SJCRH30 (cell line): Measurements from ENCODE around the gene SLC27A3. TPM values are rescaled to one million over a fixed set of nuclear protein-coding genes. Genes with fewer than 3 reads are reported as not detected.
"Not testable (repeated sequence)": the region's sequence is repeated elsewhere in the genome, so short reads cannot be mapped to it uniquely, and the experiment has no call there.

Experiments used
- DNase-seq, 2 experiments: peaks; one replicate each; pipeline ENCODE4 v3.0.0-alpha.2; 2015 to 2020
- H3K27ac ChIP-seq: fragments of 250-450 bp; sonication (Bioruptor Pico); 2 replicates; pipeline ENCODE4 v1.5.1; 2020; ENCODE audit warnings: mild to moderate bottlenecking, moderate library complexity
- H3K27me3 ChIP-seq: fragments of 250-450 bp; sonication (Bioruptor Pico); 2 replicates; pipeline ENCODE4 v1.5.1; 2020; ENCODE audit warnings: mild to moderate bottlenecking, moderate library complexity
- H3K36me3 ChIP-seq: fragments of 250-450 bp; sonication (Bioruptor Pico); 2 replicates; pipeline ENCODE4 v1.5.1; 2020; ENCODE audit warnings: mild to moderate bottlenecking, moderate library complexity
- H3K4me1 ChIP-seq: fragments of 250-450 bp; sonication (Bioruptor Pico); 2 replicates; pipeline ENCODE4 v1.5.1; 2020; ENCODE audit warnings: mild to moderate bottlenecking, moderate library complexity
- H3K4me3 ChIP-seq: fragments of 250-450 bp; sonication (Bioruptor Pico); 2 replicates; pipeline ENCODE4 v1.5.1; 2020; ENCODE audit warnings: mild to moderate bottlenecking, moderate library complexity
- H3K9me3 ChIP-seq: fragments of 250-450 bp; sonication (Bioruptor Pico); replicated peaks from 2 replicates; pipeline ENCODE4 v1.5.1; 2020; ENCODE audit warnings: mild to moderate bottlenecking, moderate library complexity
- total RNA-seq: library from RNA; depleted of rRNA; stranded (reverse); fragments of >200 nt; shearing (Covaris generic); gene quantifications from 2 replicates; pipeline ENCODE4 v1.2.3, GENCODE V29; 2014

SLC27A3 gene
- total RNA-seq, 1 experiment from 2014 or later, result 2.1 TPM

GRCh38 chr1:153749408-153750005 lies 25.7 kb upstream of the SLC27A3 start:
- H3K36me3 ChIP-seq, result peaks cover 17% of the 10 kb centered on the region

GRCh38 chr1:153750026-153750995 lies 24.9 kb upstream of the SLC27A3 start:
- Histone ChIP-seq H3K4me3 (no peak overlapping the region), H3K4me1 (no peaks in the 10 kb centered on the region), H3K27ac (no peak overlapping the region), H3K27me3 (no peaks in the 10 kb centered on the region), H3K9me3 (no peaks in the 10 kb centered on the region), H3K36me3 (peaks cover 17% of the 10 kb centered on the region)
- no peak for DNase-seq

More at GRCh38 chr1:153749408-153750005, 25.7 kb upstream of the SLC27A3 start:
- no peaks in the 10 kb centered on the region for H3K4me1 ChIP-seq
- no peaks in the 10 kb centered on the region for H3K27me3 ChIP-seq
- H3K27ac ChIP-seq, result no peak overlapping the region
- H3K4me3 ChIP-seq, result no peak overlapping the region
- peak; percentile 60 to 76 for DNase-seq
- no peaks in the 10 kb centered on the region for H3K9me3 ChIP-seq

- H3K4me3 ChIP-seq, result no peak overlapping the region
Observed at GRCh38 chr1:153752072-153752471, 23.1 kb upstream of the SLC27A3 start.

GRCh38 chr1:153752571-153753195 lies 22.5 kb upstream of the SLC27A3 start:
- Histone ChIP-seq H3K27me3 (no peaks in the 10 kb centered on the region), H3K36me3 (peaks cover 15% of the 10 kb centered on the region), H3K4me3 (no peak overlapping the region), H3K9me3 (no peaks in the 10 kb centered on the region), H3K27ac (no peak overlapping the region), H3K4me1 (no peaks in the 10 kb centered on the region)
- DNase-seq, result no peak

More at GRCh38 chr1:153752072-153752471, 23.1 kb upstream of the SLC27A3 start:
- no peaks in the 10 kb centered on the region for H3K27me3 ChIP-seq
- H3K27ac ChIP-seq, result no peak overlapping the region
- H3K9me3 ChIP-seq, result no peaks in the 10 kb centered on the region
- H3K36me3 ChIP-seq, result peaks cover 17% of the 10 kb centered on the region
- no peaks in the 10 kb centered on the region for H3K4me1 ChIP-seq
- no peak for DNase-seq

- H3K36me3 ChIP-seq, result peaks cover 22% of the 10 kb centered on the region
Observed at GRCh38 chr1:153754266-153754665, 20.9 kb upstream of the SLC27A3 start.

GRCh38 chr1:153760440-153760839 lies 14.8 kb upstream of the SLC27A3 start:
- no peaks in the 10 kb centered on the region for H3K4me1 ChIP-seq
- peaks cover 13% of the 10 kb centered on the region for H3K36me3 ChIP-seq
- no peak overlapping the region for H3K27ac ChIP-seq
- DNase-seq, result no peak
- no peak overlapping the region for H3K4me3 ChIP-seq
- H3K27me3 ChIP-seq, result no peaks in the 10 kb centered on the region
- H3K9me3 ChIP-seq, result no peaks in the 10 kb centered on the region

More at GRCh38 chr1:153754266-153754665, 20.9 kb upstream of the SLC27A3 start:
- Histone ChIP-seq H3K9me3 (no peaks in the 10 kb centered on the region), H3K4me1 (no peaks in the 10 kb centered on the region), H3K27me3 (no peaks in the 10 kb centered on the region), H3K27ac (no peak overlapping the region), H3K4me3 (no peak overlapping the region)
- no peak for DNase-seq

GRCh38 chr1:153763365-153764225 lies 11.6 kb upstream of the SLC27A3 start:
- peaks cover 10% of the 10 kb centered on the region for H3K36me3 ChIP-seq
- no peak for DNase-seq
- no peak overlapping the region for H3K27ac ChIP-seq
- no peaks in the 10 kb centered on the region for H3K9me3 ChIP-seq
- no peak overlapping the region for H3K4me3 ChIP-seq
- H3K27me3 ChIP-seq, result no peaks in the 10 kb centered on the region
- H3K4me1 ChIP-seq, result no peaks in the 10 kb centered on the region

GRCh38 chr1:153764310-153764709 lies 10.9 kb upstream of the SLC27A3 start:
- no peaks in the 10 kb centered on the region for H3K9me3 ChIP-seq
- no peak for DNase-seq
- peaks cover 10% of the 10 kb centered on the region for H3K36me3 ChIP-seq

GRCh38 chr1:153766663-153767062 lies 8.5 kb upstream of the SLC27A3 start:
- H3K9me3 ChIP-seq, H3K27me3 ChIP-seq, H3K4me1 ChIP-seq, H3K4me3 ChIP-seq, H3K27ac ChIP-seq, DNase-seq: not testable (repeated sequence)
- H3K36me3 ChIP-seq, result peaks cover 10% of the 10 kb centered on the region

More at GRCh38 chr1:153764310-153764709, 10.9 kb upstream of the SLC27A3 start:
- H3K27me3 ChIP-seq, result no peaks in the 10 kb centered on the region
- H3K27ac ChIP-seq, result no peak overlapping the region
- no peak overlapping the region for H3K4me3 ChIP-seq
- no peaks in the 10 kb centered on the region for H3K4me1 ChIP-seq

GRCh38 chr1:153767519-153767918 lies 7.7 kb upstream of the SLC27A3 start:
- H3K4me1 ChIP-seq, result no peaks in the 10 kb centered on the region
- H3K27ac ChIP-seq, result no peak overlapping the region
- peaks cover 10% of the 10 kb centered on the region for H3K36me3 ChIP-seq
- no peaks in the 10 kb centered on the region for H3K9me3 ChIP-seq
- no peak overlapping the region for H3K4me3 ChIP-seq
- DNase-seq, result no peak
- H3K27me3 ChIP-seq, result no peaks in the 10 kb centered on the region

GRCh38 chr1:153768316-153769181 lies 6.7 kb upstream of the SLC27A3 start:
- no peak for DNase-seq
- peaks cover 8% of the 10 kb centered on the region for H3K36me3 ChIP-seq
- H3K4me1 ChIP-seq, result no peaks in the 10 kb centered on the region
- H3K27me3 ChIP-seq, result no peaks in the 10 kb centered on the region
- no peak overlapping the region for H3K4me3 ChIP-seq
- no peaks in the 10 kb centered on the region for H3K9me3 ChIP-seq
- H3K27ac ChIP-seq, result no peak overlapping the region

GRCh38 chr1:153769221-153769620 lies 6.0 kb upstream of the SLC27A3 start:
- H3K9me3 ChIP-seq, result no peaks in the 10 kb centered on the region
- DNase-seq, result no peak
- no peaks in the 10 kb centered on the region for H3K4me1 ChIP-seq
- no peak overlapping the region for H3K4me3 ChIP-seq
- peaks cover 8% of the 10 kb centered on the region for H3K36me3 ChIP-seq
- no peaks in the 10 kb centered on the region for H3K27me3 ChIP-seq
- H3K27ac ChIP-seq, result no peak overlapping the region

- Histone ChIP-seq H3K27ac (no peak overlapping the region), H3K4me1 (no peaks in the 10 kb centered on the region), H3K9me3 (no peaks in the 10 kb centered on the region), H3K36me3 (peaks cover under 1% of the 10 kb centered on the region), H3K27me3 (no peaks in the 10 kb centered on the region), H3K4me3 (no peak overlapping the region)
- DNase-seq, result no peak
Observed at GRCh38 chr1:153770797-153771196, 4.4 kb upstream of the SLC27A3 start.
